Neural cell (in vitro differentiated cells): ENCODE results near the gene CFAP61. TPM values are rescaled to one million over a fixed set of nuclear protein-coding genes. Genes with fewer than 3 reads are reported as not detected.

Experiments
- H2AFZ ChIP-seq: fragments of 200-600, 300-800 bp; sonication (generic), shearing (Covaris generic); 2 replicates; pipeline ENCODE4 v1.6.0; 2014; ENCODE audit warnings: low read depth, mild to moderate bottlenecking, antibody characterized with exemption, low read length, moderate library complexity
- H3F3A ChIP-seq: fragments of 200-600 bp; shearing (Covaris generic); 2 replicates; pipeline ENCODE4 v1.6.1; 2016; ENCODE audit warnings: mild to moderate bottlenecking, moderate library complexity, mixed read lengths, antibody characterized with exemption, low read length; ENCODE audit not compliant: insufficient read depth, poor library complexity, severe bottlenecking
- H3K27ac ChIP-seq: fragments of 200-600, 300-800 bp; sonication (generic), shearing (Covaris generic); 2 replicates; pipeline ENCODE4 v1.5.1; 2014; ENCODE audit warnings: mild to moderate bottlenecking, low read length, moderate library complexity
- H3K27me3 ChIP-seq: fragments of 300-800, 200-600 bp; sonication (generic), shearing (Covaris generic); 2 replicates; pipeline ENCODE4 v1.6.0; 2014; ENCODE audit warnings: mild to moderate bottlenecking, low read depth, low read length, moderate library complexity; ENCODE audit not compliant: insufficient read depth
- H3K36me3 ChIP-seq: fragments of 300-800, 200-600 bp; sonication (generic), shearing (Covaris generic); 2 replicates; pipeline ENCODE4 v1.5.1; 2014; ENCODE audit warnings: mild to moderate bottlenecking, antibody characterized with exemption, low read length, moderate library complexity; ENCODE audit not compliant: insufficient read depth
- H3K4me2 ChIP-seq: fragments of 300-800, 200-600 bp; sonication (generic), shearing (Covaris generic); 2 replicates; pipeline ENCODE4 v1.6.0; 2014; ENCODE audit warnings: mild to moderate bottlenecking, low read length
- H3K4me3 ChIP-seq: fragments of 300-800, 200-600 bp; sonication (generic), shearing (Covaris generic); 2 replicates; pipeline ENCODE4 v1.5.1; 2014; ENCODE audit warnings: mild to moderate bottlenecking, low read length, moderate library complexity
- H3K79me2 ChIP-seq: fragments of 200-600 bp; shearing (Covaris generic); replicated peaks from 2 replicates; pipeline ENCODE4 v1.6.0; 2014; ENCODE audit warnings: mild to moderate bottlenecking, low read length, moderate library complexity; ENCODE audit not compliant: insufficient read depth
- H3K9ac ChIP-seq: fragments of 300-800, 200-600 bp; sonication (generic), shearing (Covaris generic); 2 replicates; pipeline ENCODE4 v1.6.1; 2016; ENCODE audit warnings: mild to moderate bottlenecking, low read length, mixed read lengths
- H3K9me2 ChIP-seq: fragments of 200-600 bp; shearing (Covaris generic); 2 replicates; pipeline ENCODE4 v1.6.1; 2016; ENCODE audit warnings: mild to moderate bottlenecking, low read length, mixed read lengths; ENCODE audit not compliant: insufficient read depth
- H3K9me3 ChIP-seq: fragments of 200-600, 300-800 bp; sonication (generic), shearing (Covaris generic); 2 replicates; pipeline ENCODE4 v1.6.1; 2016; ENCODE audit warnings: mild to moderate bottlenecking, mixed run types, low read length, moderate library complexity, mixed read lengths
- H4K20me1 ChIP-seq: fragments of 200-600 bp; shearing (Covaris generic); 2 replicates; pipeline ENCODE4 v1.6.1; 2016; ENCODE audit warnings: mild to moderate bottlenecking, mixed run types; ENCODE audit not compliant: insufficient read depth
- CTCF ChIP-seq: fragments of 450-650 bp; IDR thresholded peaks from 2 replicates; pipeline ENCODE4 v1.5.1; 2014; ENCODE audit warnings: antibody characterized with exemption, mild to moderate bottlenecking, moderate library complexity; ENCODE audit not compliant: poor library complexity, severe bottlenecking
- EP300 ChIP-seq: fragments of 450-650 bp; conservative IDR thresholded peaks from 2 replicates; pipeline ENCODE4 v1.6.1; 2014; ENCODE audit warnings: antibody characterized with exemption, mild to moderate bottlenecking, moderate library complexity; ENCODE audit not compliant: poor library complexity, severe bottlenecking
- EZH2 ChIP-seq: fragments of 200-600, 300-800 bp; shearing (Covaris generic), sonication (generic); IDR thresholded peaks from 2 replicates; pipeline ENCODE4 v1.6.1; 2014; ENCODE audit warnings: antibody characterized with exemption, low read length, borderline replicate concordance, mild to moderate bottlenecking; ENCODE audit not compliant: insufficient read depth, poor library complexity, severe bottlenecking
- MXI1 ChIP-seq: fragments of 450-650 bp; conservative IDR thresholded peaks from 2 replicates; pipeline ENCODE4 v1.6.1; 2014; ENCODE audit warnings: antibody characterized with exemption, mild to moderate bottlenecking; ENCODE audit not compliant: poor library complexity, severe bottlenecking
- POLR2AphosphoS5 ChIP-seq: IDR thresholded peaks from 2 replicates; pipeline ENCODE4 v1.6.1; 2012
- RAD21 ChIP-seq: fragments of 450-650 bp; conservative IDR thresholded peaks from 2 replicates; pipeline ENCODE4 v1.6.1; 2014; ENCODE audit warnings: antibody characterized with exemption, mild to moderate bottlenecking, moderate library complexity
- REST ChIP-seq: IDR thresholded peaks from 2 replicates; pipeline ENCODE4 v1.6.1; 2012; ENCODE audit warnings: borderline replicate concordance
- SMC3 ChIP-seq: fragments of 450-650 bp; conservative IDR thresholded peaks from 2 replicates; pipeline ENCODE4 v1.6.1; 2014; ENCODE audit warnings: antibody characterized with exemption, mild to moderate bottlenecking, moderate library complexity; ENCODE audit not compliant: poor library complexity
- TAF1 ChIP-seq: IDR thresholded peaks from 2 replicates; pipeline ENCODE4 v1.6.1; 2012; ENCODE audit warnings: low read depth
- polyA plus RNA-seq: library from polyadenylated mRNA; depleted of rRNA; stranded (reverse); fragments of >200 nt; gene quantifications from 2 replicates; pipeline ENCODE4 v1.2.3, GENCODE V29; 2014

Gene CFAP61
- polyA plus RNA-seq, 1 donor from 2014 or later: 0.42 TPM

GRCh38 chr20:20220134-20220533, 167.8 kb downstream of the CFAP61 start:
- Histone ChIP-seq H3F3A (no peaks in the 10 kb centered on the region), H3K36me3 (no peaks in the 10 kb centered on the region), H3K9me2 (no peaks in the 10 kb centered on the region), H3K9ac (no peak overlapping the region), H3K27me3 (no peaks in the 10 kb centered on the region), H3K79me2 (no peaks in the 10 kb centered on the region), H3K4me2 (no peak overlapping the region), H3K9me3 (no peaks in the 10 kb centered on the region), H4K20me1 (no peaks in the 10 kb centered on the region), H3K4me3 (no peak overlapping the region), H2AFZ (no peak overlapping the region), H3K27ac (no peak overlapping the region)
- TF ChIP-seq SMC3 (no peak), TAF1 (no peak), POLR2AphosphoS5 (no peak), RAD21 (no peak), CTCF (no peak), EP300 (no peak), EZH2 (no peak), REST (no peak), MXI1 (no peak)

DNA sequence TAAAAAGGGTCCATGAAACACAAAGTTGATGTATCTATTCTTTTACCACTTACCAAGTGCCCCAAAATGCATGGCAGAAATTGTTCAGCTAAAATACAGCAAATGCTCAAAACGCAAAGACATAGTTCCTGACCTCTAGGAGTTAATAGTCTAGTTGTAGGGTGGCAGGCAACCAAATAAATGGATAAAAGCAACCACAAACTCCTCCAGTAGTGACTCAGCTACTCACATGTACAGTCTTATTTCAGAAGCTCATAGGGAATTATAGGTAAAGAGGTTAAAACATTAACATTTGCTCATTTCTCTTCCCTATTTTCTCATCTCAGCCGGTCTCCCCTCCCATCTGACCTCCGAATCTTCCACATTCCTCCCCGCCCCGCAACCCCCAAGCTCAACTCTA, 171.6 kb downstream of the CFAP61 start:
- no peaks in the 10 kb centered on the region for H3K79me2 ChIP-seq
- no peak overlapping the region for H3K27ac ChIP-seq
- no peaks in the 10 kb centered on the region for H3K9me2 ChIP-seq
- H3K9ac ChIP-seq: no peak overlapping the region
- H3F3A ChIP-seq: no peaks in the 10 kb centered on the region
- no peaks in the 10 kb centered on the region for H3K36me3 ChIP-seq
- H3K9me3 ChIP-seq: no peaks in the 10 kb centered on the region
- TF ChIP-seq RAD21 (no peak), REST (no peak), MXI1 (no peak), SMC3 (no peak)
- H2AFZ ChIP-seq: no peak overlapping the region
- no peaks in the 10 kb centered on the region for H3K27me3 ChIP-seq
- H3K4me2 ChIP-seq: no peak overlapping the region
- no peaks in the 10 kb centered on the region for H4K20me1 ChIP-seq
- H3K4me3 ChIP-seq: no peak overlapping the region
